Right lobe of liver (tissue), 6 donors: ENCODE data around the gene KIF3C. TPM values are rescaled to one million over a fixed set of nuclear protein-coding genes. Genes with fewer than 3 reads are reported as not detected.
A peak's percentile ranks its signal among the peaks of the same experiment; 100 is the strongest.
"Not testable (repeated sequence)": the region's sequence is repeated elsewhere in the genome, so short reads cannot be mapped to it uniquely, and the experiment has no call there.

Source experiments
- ATAC-seq, 4 donors: fragments of 200-7000 bp; cut with Tn5 transposase; one replicate each; pipeline ENCODE4 v1.9.1; 2020; ENCODE audit warnings: mild to moderate bottlenecking in 4 of 4, moderate library complexity in 4 of 4
- DNase-seq, 3 donors: peaks; one replicate each; pipeline ENCODE4 v3.0.0-alpha.2; 2020
- H3K27ac ChIP-seq, 3 donors: fragments of 200-600 bp; one replicate each; pipeline ENCODE4 v1.8.0; 2022
- H3K27me3 ChIP-seq, 2 donors: fragments of 200-600 bp; one replicate each; pipeline ENCODE4 v1.8.0; 2022
- H3K36me3 ChIP-seq, 4 donors: fragments of 200-600 bp; sonication (generic) in 1 of 4; one replicate each; pipeline versions ENCODE4 v1.5.1 to v1.8.0; 2017 to 2022; ENCODE audit warnings: control low read depth in 1 of 4
- H3K4me1 ChIP-seq, 4 donors: fragments of 200-600 bp; sonication (generic) in 1 of 4; one replicate each; pipeline versions ENCODE4 v1.5.1 to v1.8.0; 2017 to 2022; ENCODE audit warnings: control low read depth in 1 of 4
- H3K4me3 ChIP-seq, 3 donors: fragments of 200-600 bp; one replicate each; pipeline ENCODE4 v1.8.0; 2022
- H3K9me3 ChIP-seq, 4 donors: fragments of 200-600 bp; sonication (generic) in 1 of 4; one replicate each; pipeline versions ENCODE4 v1.5.1 to v1.8.0; 2017 to 2022; ENCODE audit warnings: control low read depth in 1 of 4
- POLR2A ChIP-seq: fragments of 450-650 bp; IDR thresholded peaks from one replicate; pipeline ENCODE4 v1.6.1; 2017; ENCODE audit warnings: antibody characterized with exemption, mild to moderate bottlenecking
- WGBS: methylation state at CpG from one replicate; pipeline ENCODE4 v1.1.6; 2018; ENCODE audit warnings: low coverage, low lambda C conversion rate; ENCODE audit not compliant: insufficient coverage; ENCODE audit errors: missing lambda C conversion rate; 5-methylcytosine and 5-hydroxymethylcytosine counted together
- intact Hi-C, 2 donors: fragments of 100-400 bp; cut with DNase I; formaldehyde crosslinking; loops; one replicate each; pipeline versions ENCODE4 v1.11.2 to v1.14.1; 2022
- total RNA-seq, 6 experiments: library from RNA; depleted of rRNA in 2 of 6; stranded (reverse); fragments of >200 nt in 2 of 6; fragmentation: NEBNext Ultra II Directional in 3 of 6; extraction: Animal tissue kit (Norgen Biotek cat#: 25700) in 3 of 6; gene quantifications; one replicate each; pipeline versions ENCODE4 v1.1.0 to v1.2.4, GENCODE V29; 2016 to 2023
- TF ChIP-seq, protein P1 (sequence below), 4 donors: fragments of 200-600 bp in 3 of 4; fragments of 450-650 bp in 1 of 4; IDR thresholded peaks; one replicate each; pipeline versions ENCODE4 v1.5.1 to v1.8.0; 2016 to 2022; ENCODE audit warnings: antibody characterized with exemption in 4 of 4, mild to moderate bottlenecking in 2 of 4
- donor health status: DM: no; HTN: yes; CAD: no.
- donor health status: DM: no; HTN: no; CAD: no.
- donor health status: DM: no; HTN: no; CAD: no.
- donor health status: DM: no; HTN: yes; CAD: no.
- donor health status: DM: no; HTN: yes; CAD: no.

KIF3C gene
- total RNA-seq, 6 experiments from 2014 or later = 0.88 to 2.2 (median 1.0) TPM

DNA sequence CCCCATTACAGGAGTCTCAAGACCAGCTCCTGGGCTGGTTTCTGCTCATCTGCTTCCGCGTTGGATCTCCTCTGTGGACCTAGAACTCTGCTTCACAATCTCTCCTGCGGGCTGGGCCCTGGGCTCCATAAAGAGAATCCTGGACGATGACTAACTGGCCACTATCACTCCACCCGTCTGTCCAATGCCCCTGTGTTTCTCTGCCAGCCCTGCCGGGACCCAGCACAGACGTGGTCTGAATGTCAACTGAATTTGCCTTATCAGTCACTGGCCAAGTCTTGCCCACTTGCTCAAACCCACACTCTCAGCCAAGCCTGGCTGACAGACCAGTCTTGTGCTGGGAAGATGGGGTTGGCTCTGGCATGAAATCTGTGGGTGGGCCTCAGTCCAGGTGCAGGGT is 17.4 kb downstream of the KIF3C start:
- H3K4me3 ChIP-seq = no peak overlapping the region
- TF ChIP-seq, protein P1, sequence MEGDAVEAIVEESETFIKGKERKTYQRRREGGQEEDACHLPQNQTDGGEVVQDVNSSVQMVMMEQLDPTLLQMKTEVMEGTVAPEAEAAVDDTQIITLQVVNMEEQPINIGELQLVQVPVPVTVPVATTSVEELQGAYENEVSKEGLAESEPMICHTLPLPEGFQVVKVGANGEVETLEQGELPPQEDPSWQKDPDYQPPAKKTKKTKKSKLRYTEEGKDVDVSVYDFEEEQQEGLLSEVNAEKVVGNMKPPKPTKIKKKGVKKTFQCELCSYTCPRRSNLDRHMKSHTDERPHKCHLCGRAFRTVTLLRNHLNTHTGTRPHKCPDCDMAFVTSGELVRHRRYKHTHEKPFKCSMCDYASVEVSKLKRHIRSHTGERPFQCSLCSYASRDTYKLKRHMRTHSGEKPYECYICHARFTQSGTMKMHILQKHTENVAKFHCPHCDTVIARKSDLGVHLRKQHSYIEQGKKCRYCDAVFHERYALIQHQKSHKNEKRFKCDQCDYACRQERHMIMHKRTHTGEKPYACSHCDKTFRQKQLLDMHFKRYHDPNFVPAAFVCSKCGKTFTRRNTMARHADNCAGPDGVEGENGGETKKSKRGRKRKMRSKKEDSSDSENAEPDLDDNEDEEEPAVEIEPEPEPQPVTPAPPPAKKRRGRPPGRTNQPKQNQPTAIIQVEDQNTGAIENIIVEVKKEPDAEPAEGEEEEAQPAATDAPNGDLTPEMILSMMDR (IDR thresholded peaks at IDR 0.05) = no peak
- TF ChIP-seq POLR2A = no peak
- intact Hi-C loops = no loop called here
- ATAC-seq = no peak
- H3K27ac ChIP-seq = no peak overlapping the region
- H3K4me1 ChIP-seq = no peaks in the 10 kb centered on the region
- H3K9me3 ChIP-seq = no peaks in the 10 kb centered on the region
- WGBS = 67% methylated on average over 3 of the region's 7 CpGs
- DNase-seq = no peak
- H3K27me3 ChIP-seq = no peaks in the 10 kb centered on the region
- H3K36me3 ChIP-seq = no peaks in the 10 kb centered on the region

DNA sequence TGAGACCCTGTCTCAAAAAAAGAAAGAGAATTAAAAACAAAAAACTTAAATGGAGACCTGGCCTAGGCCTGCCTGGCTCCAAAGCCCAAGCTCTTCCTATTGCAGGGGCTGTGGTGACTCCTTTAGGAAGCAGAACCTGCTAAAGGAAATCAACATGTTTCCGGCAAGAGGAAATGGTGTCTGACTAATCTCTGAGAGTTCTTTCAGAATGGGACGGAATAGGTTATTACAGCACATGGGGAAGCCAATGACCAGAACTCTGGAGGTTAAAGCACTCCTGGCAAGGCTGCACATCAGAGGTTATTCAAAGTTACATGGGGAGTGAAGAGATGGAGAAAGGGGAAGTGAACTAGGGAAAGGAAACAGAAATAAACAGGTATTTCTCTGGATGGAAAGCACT is 21.4 kb downstream of the KIF3C start:
- H3K9me3 ChIP-seq = no peaks in the 10 kb centered on the region
- TF ChIP-seq, protein P1 (IDR thresholded peaks at IDR 0.05) = no peak
- TF ChIP-seq POLR2A = no peak
- peak; percentile 73 to 91 (median 86) for ATAC-seq

DNA sequence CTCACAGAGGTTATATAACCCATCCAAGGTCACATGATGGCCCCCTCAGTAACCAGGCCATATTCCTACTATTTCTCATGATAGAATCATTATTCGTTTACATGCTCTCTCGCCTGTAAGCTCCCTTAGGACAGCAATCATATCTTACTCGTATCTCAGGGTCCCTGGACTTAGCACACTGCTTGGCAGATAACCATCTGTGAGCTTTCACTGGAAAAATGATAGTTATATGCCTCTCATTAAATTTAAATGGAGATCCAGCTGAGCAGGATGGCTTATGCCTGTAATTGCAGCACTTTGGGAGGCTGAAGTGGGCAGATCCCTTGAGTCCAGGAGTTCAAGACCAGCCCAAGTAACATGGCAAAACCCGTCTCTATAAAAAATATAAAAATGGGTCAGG is 21.9 kb downstream of the KIF3C start:
- ATAC-seq (no peak), DNase-seq (no peak)
- 67% methylated on average over 4 of the region's 4 CpGs for WGBS
- no peaks in the 10 kb centered on the region for H3K36me3 ChIP-seq
- no peaks in the 10 kb centered on the region for H3K4me1 ChIP-seq
- TF ChIP-seq POLR2A = no peak
- TF ChIP-seq, protein P1 (IDR thresholded peaks at IDR 0.05) = no peak
- intact Hi-C loops = no loop called here
- H3K27me3 ChIP-seq = no peaks in the 10 kb centered on the region
- no peaks in the 10 kb centered on the region for H3K9me3 ChIP-seq
- H3K27ac ChIP-seq = no peak overlapping the region
- no peak overlapping the region for H3K4me3 ChIP-seq

More for the DNA sequence above, 21.4 kb downstream of the KIF3C start:
- 38% methylated on average over 2 of the region's 2 CpGs for WGBS
- DNase-seq = no peak
- H3K4me1 ChIP-seq = no peaks in the 10 kb centered on the region
- no peaks in the 10 kb centered on the region for H3K27me3 ChIP-seq
- intact Hi-C loops = no loop called here
- H3K27ac ChIP-seq = no peak overlapping the region
- H3K4me3 ChIP-seq = no peak overlapping the region
- no peaks in the 10 kb centered on the region for H3K36me3 ChIP-seq

DNA sequence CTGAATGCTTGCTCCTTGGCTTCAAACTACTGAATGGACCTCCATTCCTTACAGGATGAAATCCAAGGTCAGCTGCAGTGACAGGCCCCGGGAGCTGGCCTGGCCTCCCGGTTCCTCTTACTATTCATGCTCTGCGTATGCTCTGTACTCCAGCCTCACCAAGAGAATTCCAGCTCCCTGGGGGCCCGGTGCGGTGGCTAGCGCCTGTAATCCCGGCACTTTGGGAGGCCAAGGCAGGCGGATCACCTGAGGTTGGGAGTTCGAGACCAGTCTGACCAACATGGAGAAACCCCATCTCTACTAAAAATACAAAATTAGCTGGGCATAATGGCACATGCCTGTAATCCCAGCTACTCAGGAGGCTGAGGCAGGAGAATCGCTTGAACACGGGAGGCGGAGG is 23.7 kb downstream of the KIF3C start:
- H3K27me3 ChIP-seq, DNase-seq, H3K36me3 ChIP-seq, H3K27ac ChIP-seq, H3K9me3 ChIP-seq, H3K4me3 ChIP-seq, H3K4me1 ChIP-seq, ATAC-seq: not testable (repeated sequence)
- intact Hi-C loops = loop anchor here in 1 of 2 donors (10.0 kb wide), 1 partner anchor 186 kb away; no protein-coding TSS in a partner anchor
- 95% methylated on average over 10 of the region's 12 CpGs for WGBS

DNA sequence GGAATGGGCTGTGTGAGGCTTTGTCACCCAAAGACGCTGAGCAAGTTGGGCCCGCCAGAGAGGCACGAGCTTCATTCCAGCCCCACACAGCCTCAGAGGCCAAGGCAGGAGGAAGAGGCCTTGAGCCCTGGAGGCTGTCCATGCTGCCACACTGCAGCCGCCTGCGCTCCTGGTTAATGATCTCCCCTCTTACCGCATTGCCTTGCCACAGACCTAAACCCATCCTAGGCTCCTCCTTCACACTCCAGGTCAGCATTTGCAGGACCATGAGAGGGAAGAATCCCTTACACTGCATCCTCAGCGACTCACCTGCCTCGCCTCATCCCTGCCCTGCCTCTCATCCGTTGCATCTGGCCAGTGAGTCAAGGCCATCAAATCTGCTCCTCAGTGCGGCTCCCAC is 24.6 kb downstream of the KIF3C start:
- intact Hi-C loops = loop anchor here in 1 of 2 donors (10.0 kb wide), 1 partner anchor 187 kb away; no protein-coding TSS in a partner anchor

More for the DNA sequence above, 24.6 kb downstream of the KIF3C start:
- Histone ChIP-seq H3K9me3 (no peaks in the 10 kb centered on the region), H3K36me3 (no peaks in the 10 kb centered on the region), H3K27ac (no peak overlapping the region), H3K27me3 (no peaks in the 10 kb centered on the region), H3K4me1 (no peaks in the 10 kb centered on the region), H3K4me3 (no peak overlapping the region)
- no peak for TF ChIP-seq POLR2A
- TF ChIP-seq, protein P1 (IDR thresholded peaks at IDR 0.05) = no peak
- DNase-seq (no peak), ATAC-seq (no peak)
- 86% methylated on average over 3 of the region's 10 CpGs for WGBS
